ENCODE measurements around the gene EXOSC7. TPM values are rescaled to one million over a fixed set of nuclear protein-coding genes. Genes with fewer than 3 reads are reported as not detected.

Gene EXOSC7
- polyA plus RNA-seq, 1 donor from 2014 or later, result 87.5 TPM

DNA sequence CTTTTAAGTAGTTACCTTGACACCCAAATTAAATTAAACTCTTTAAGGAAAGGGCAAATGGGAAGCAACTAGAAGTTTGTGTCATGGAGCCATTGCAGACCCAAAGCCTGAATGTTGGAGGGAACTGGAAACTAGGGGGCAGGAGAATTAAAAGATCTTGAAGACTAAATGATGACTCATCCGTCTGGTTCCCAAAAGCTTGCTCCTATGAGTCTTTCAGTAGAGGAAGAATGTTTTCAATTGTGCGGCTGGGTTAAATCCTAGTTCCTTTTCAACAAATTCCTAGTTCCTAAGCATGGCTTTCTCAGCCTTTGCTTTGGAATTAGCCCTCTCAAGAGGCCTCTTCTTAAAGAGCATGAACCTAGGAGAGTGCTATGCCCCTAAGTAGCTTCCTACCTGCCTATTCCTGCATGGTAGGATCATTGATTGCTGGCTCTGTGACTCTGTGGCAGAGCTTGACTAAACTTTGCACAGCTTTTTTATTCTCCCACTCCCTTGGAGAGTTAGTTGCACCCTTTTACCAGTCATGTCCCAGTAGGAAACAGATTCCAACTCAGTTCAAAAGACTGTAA, 67.8 kb downstream of the EXOSC7 start:
- Histone ChIP-seq H3K9ac (ENCODE audit: low read length) (no peak overlapping the region), H2AFZ (ENCODE audit: low read depth, low read length) (no peak overlapping the region), H4K20me1 (ENCODE audit: insufficient read depth) (no peaks in the 10 kb centered on the region), H3K9me3 (ENCODE audit: low read length) (no peaks in the 10 kb centered on the region), H3K79me2 (replicated peaks; ENCODE audit: insufficient read depth, low read length) (no peaks in the 10 kb centered on the region), H3K27ac (ENCODE audit: low read length) (no peak overlapping the region), H3K4me3 (ENCODE audit: low read length) (no peak overlapping the region), H3K4me2 (ENCODE audit: low read length) (no peak overlapping the region), H3F3A (ENCODE audit: insufficient read depth, low read length, poor library complexity, severe bottlenecking) (no peaks in the 10 kb centered on the region), H3K36me3 (ENCODE audit: insufficient read depth, low read length) (no peaks in the 10 kb centered on the region), H3K9me2 (ENCODE audit: insufficient read depth, low read length) (no peaks in the 10 kb centered on the region), H3K27me3 (ENCODE audit: insufficient read depth, low read depth, low read length) (no peaks in the 10 kb centered on the region)
- no peak for TF ChIP-seq RAD21 (conservative IDR thresholded peaks at IDR 0.05)

DNA sequence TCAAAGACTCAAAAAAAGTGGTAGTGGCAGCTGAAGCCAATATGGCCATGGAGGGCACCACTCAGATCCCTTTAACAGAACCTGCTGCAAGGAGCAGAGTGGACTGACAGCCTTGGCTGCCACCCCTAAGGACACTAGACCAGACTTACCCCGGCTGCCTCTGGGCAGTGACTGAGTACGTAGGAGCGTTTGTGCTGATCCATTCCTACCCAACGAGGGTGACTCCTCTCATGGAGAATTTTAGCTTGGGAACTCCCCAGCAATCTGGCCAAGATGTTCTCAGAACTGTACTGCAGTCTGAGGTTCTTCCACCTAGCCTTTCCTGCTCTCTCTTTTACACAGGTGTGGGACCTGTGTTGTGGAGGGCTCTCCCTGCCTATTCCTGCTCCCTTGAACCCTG, 72.2 kb downstream of the EXOSC7 start:
- H3F3A ChIP-seq (ENCODE audit: insufficient read depth, low read length, poor library complexity, severe bottlenecking), result no peaks in the 10 kb centered on the region
- H3K27me3 ChIP-seq (ENCODE audit: insufficient read depth, low read depth, low read length), result no peaks in the 10 kb centered on the region
- H3K9me2 ChIP-seq (ENCODE audit: insufficient read depth, low read length), result no peaks in the 10 kb centered on the region
- TF ChIP-seq TAF1 (IDR thresholded peaks at IDR 0.05; ENCODE audit: low read depth) (no peak), MXI1 (conservative IDR thresholded peaks at IDR 0.05; ENCODE audit: poor library complexity, severe bottlenecking) (no peak), EZH2 (IDR thresholded peaks at IDR 0.05; ENCODE audit: borderline replicate concordance, insufficient read depth, low read length, poor library complexity, severe bottlenecking) (no peak), SMC3 (conservative IDR thresholded peaks at IDR 0.05; ENCODE audit: poor library complexity) (no peak), RAD21 (conservative IDR thresholded peaks at IDR 0.05) (no peak), POLR2AphosphoS5 (IDR thresholded peaks at IDR 0.05) (no peak), EP300 (conservative IDR thresholded peaks at IDR 0.05; ENCODE audit: poor library complexity, severe bottlenecking) (no peak)
- TF ChIP-seq, protein P1, sequence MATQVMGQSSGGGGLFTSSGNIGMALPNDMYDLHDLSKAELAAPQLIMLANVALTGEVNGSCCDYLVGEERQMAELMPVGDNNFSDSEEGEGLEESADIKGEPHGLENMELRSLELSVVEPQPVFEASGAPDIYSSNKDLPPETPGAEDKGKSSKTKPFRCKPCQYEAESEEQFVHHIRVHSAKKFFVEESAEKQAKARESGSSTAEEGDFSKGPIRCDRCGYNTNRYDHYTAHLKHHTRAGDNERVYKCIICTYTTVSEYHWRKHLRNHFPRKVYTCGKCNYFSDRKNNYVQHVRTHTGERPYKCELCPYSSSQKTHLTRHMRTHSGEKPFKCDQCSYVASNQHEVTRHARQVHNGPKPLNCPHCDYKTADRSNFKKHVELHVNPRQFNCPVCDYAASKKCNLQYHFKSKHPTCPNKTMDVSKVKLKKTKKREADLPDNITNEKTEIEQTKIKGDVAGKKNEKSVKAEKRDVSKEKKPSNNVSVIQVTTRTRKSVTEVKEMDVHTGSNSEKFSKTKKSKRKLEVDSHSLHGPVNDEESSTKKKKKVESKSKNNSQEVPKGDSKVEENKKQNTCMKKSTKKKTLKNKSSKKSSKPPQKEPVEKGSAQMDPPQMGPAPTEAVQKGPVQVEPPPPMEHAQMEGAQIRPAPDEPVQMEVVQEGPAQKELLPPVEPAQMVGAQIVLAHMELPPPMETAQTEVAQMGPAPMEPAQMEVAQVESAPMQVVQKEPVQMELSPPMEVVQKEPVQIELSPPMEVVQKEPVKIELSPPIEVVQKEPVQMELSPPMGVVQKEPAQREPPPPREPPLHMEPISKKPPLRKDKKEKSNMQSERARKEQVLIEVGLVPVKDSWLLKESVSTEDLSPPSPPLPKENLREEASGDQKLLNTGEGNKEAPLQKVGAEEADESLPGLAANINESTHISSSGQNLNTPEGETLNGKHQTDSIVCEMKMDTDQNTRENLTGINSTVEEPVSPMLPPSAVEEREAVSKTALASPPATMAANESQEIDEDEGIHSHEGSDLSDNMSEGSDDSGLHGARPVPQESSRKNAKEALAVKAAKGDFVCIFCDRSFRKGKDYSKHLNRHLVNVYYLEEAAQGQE (IDR thresholded peaks at IDR 0.05; ENCODE audit: borderline replicate concordance), result no peak
- TF ChIP-seq, protein P2, sequence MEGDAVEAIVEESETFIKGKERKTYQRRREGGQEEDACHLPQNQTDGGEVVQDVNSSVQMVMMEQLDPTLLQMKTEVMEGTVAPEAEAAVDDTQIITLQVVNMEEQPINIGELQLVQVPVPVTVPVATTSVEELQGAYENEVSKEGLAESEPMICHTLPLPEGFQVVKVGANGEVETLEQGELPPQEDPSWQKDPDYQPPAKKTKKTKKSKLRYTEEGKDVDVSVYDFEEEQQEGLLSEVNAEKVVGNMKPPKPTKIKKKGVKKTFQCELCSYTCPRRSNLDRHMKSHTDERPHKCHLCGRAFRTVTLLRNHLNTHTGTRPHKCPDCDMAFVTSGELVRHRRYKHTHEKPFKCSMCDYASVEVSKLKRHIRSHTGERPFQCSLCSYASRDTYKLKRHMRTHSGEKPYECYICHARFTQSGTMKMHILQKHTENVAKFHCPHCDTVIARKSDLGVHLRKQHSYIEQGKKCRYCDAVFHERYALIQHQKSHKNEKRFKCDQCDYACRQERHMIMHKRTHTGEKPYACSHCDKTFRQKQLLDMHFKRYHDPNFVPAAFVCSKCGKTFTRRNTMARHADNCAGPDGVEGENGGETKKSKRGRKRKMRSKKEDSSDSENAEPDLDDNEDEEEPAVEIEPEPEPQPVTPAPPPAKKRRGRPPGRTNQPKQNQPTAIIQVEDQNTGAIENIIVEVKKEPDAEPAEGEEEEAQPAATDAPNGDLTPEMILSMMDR (IDR thresholded peaks at IDR 0.05; ENCODE audit: poor library complexity, severe bottlenecking), result no peak
- no peaks in the 10 kb centered on the region for H3K9me3 ChIP-seq (ENCODE audit: low read length)
- no peak overlapping the region for H3K4me3 ChIP-seq (ENCODE audit: low read length)
- no peaks in the 10 kb centered on the region for H4K20me1 ChIP-seq (ENCODE audit: insufficient read depth)
- no peak overlapping the region for H3K9ac ChIP-seq (ENCODE audit: low read length)
- no peak overlapping the region for H3K27ac ChIP-seq (ENCODE audit: low read length)
- H3K36me3 ChIP-seq (ENCODE audit: insufficient read depth, low read length), result no peaks in the 10 kb centered on the region
- H3K79me2 ChIP-seq (replicated peaks; ENCODE audit: insufficient read depth, low read length), result no peaks in the 10 kb centered on the region
- H3K4me2 ChIP-seq (ENCODE audit: low read length), result no peak overlapping the region
- no peak overlapping the region for H2AFZ ChIP-seq (ENCODE audit: low read depth, low read length)

DNA sequence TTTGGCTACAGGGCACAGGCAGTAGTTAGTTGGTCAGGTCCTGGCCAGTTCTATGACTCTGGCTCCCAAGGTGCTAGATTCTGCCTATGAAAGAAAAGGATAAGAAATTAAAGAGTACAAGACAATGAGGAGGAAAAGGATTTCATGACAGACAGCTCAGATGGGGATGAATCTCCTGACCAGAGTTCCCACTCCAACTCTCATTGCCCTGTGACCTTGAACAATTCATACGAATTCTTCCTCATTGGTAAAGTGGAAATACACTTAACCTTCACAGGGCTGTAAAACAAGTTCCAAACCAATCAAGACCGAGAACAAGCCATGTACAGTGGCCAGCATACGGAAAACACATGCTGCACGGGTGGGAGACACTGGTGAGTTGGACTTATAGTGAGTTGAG, 73.8 kb downstream of the EXOSC7 start:
- Histone ChIP-seq H3K27me3 (ENCODE audit: insufficient read depth, low read depth, low read length) (no peaks in the 10 kb centered on the region), H3K9ac (ENCODE audit: low read length) (no peak overlapping the region), H3K9me2 (ENCODE audit: insufficient read depth, low read length) (no peaks in the 10 kb centered on the region), H3F3A (ENCODE audit: insufficient read depth, low read length, poor library complexity, severe bottlenecking) (no peaks in the 10 kb centered on the region), H3K9me3 (ENCODE audit: low read length) (no peaks in the 10 kb centered on the region), H2AFZ (ENCODE audit: low read depth, low read length) (no peak overlapping the region), H3K4me2 (ENCODE audit: low read length) (no peak overlapping the region), H3K4me3 (ENCODE audit: low read length) (no peak overlapping the region), H3K27ac (ENCODE audit: low read length) (no peak overlapping the region), H3K79me2 (replicated peaks; ENCODE audit: insufficient read depth, low read length) (no peaks in the 10 kb centered on the region), H4K20me1 (ENCODE audit: insufficient read depth) (no peaks in the 10 kb centered on the region), H3K36me3 (ENCODE audit: insufficient read depth, low read length) (no peaks in the 10 kb centered on the region)
- TF ChIP-seq TAF1 (IDR thresholded peaks at IDR 0.05; ENCODE audit: low read depth) (no peak), EZH2 (IDR thresholded peaks at IDR 0.05; ENCODE audit: borderline replicate concordance, insufficient read depth, low read length, poor library complexity, severe bottlenecking) (no peak)
